Measurements from ENCODE around the gene CAPN13. TPM values are rescaled to one million over a fixed set of nuclear protein-coding genes. Genes with fewer than 3 reads are reported as not detected.

CAPN13 gene
- polyA plus RNA-seq, 1 of the 3 experiments (the other 2 are of a cell fraction) = not detected

DNA sequence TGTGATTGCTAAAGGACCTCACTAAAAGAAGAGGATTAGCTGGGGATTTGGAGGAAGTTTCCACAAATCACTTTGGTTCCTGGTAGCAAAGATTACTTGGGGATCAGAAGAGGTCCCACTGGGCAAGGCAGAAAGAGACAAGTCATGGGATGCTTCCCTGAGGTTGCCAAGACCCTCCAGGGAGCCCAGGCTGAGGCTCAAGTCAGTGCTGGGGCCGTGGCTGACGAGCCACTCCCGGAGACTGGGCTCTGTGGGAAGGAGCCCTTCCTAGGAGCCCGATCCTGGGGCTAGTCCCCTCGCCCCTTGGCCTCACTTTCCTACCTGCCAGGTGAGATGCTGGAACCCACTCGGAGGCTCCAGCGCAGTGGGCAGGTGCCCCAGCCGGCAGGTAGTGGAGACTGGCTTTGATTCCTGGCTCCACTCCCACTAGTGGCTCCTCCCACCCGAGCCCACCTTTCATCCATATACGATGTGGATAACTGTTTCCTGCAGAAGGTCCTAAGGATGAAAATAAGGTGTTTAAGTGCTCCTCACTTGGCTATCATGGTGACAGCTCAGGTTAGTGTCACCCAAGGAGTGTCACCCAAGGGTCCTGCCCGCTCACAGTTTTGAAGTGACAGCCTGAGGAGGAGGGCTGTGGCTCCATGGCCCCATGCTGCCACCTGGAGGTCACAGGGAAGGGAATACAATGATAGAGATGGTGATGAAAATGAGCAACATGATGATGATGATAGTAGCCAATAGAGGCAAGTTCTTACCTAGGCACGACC lies 100.5 kb downstream of the CAPN13 start (continued):
- TF ChIP-seq EP300 (IDR thresholded peaks at IDR 0.05; ENCODE audit: borderline replicate concordance in 1 of 2, low read depth in 1 of 2, low read length in 1 of 2) (no peak), NRF1 (IDR thresholded peaks at IDR 0.05; ENCODE audit: low read depth, low read length) (0 out of 2 replicates have a peak, but pooled peaks have one; percentile 21), RFX5 (IDR thresholded peaks at IDR 0.05; ENCODE audit: low read length) (no peak)
- TF ChIP-seq, protein P1, sequence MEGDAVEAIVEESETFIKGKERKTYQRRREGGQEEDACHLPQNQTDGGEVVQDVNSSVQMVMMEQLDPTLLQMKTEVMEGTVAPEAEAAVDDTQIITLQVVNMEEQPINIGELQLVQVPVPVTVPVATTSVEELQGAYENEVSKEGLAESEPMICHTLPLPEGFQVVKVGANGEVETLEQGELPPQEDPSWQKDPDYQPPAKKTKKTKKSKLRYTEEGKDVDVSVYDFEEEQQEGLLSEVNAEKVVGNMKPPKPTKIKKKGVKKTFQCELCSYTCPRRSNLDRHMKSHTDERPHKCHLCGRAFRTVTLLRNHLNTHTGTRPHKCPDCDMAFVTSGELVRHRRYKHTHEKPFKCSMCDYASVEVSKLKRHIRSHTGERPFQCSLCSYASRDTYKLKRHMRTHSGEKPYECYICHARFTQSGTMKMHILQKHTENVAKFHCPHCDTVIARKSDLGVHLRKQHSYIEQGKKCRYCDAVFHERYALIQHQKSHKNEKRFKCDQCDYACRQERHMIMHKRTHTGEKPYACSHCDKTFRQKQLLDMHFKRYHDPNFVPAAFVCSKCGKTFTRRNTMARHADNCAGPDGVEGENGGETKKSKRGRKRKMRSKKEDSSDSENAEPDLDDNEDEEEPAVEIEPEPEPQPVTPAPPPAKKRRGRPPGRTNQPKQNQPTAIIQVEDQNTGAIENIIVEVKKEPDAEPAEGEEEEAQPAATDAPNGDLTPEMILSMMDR (IDR thresholded peaks at IDR 0.05) = peak; percentile 95

DNA sequence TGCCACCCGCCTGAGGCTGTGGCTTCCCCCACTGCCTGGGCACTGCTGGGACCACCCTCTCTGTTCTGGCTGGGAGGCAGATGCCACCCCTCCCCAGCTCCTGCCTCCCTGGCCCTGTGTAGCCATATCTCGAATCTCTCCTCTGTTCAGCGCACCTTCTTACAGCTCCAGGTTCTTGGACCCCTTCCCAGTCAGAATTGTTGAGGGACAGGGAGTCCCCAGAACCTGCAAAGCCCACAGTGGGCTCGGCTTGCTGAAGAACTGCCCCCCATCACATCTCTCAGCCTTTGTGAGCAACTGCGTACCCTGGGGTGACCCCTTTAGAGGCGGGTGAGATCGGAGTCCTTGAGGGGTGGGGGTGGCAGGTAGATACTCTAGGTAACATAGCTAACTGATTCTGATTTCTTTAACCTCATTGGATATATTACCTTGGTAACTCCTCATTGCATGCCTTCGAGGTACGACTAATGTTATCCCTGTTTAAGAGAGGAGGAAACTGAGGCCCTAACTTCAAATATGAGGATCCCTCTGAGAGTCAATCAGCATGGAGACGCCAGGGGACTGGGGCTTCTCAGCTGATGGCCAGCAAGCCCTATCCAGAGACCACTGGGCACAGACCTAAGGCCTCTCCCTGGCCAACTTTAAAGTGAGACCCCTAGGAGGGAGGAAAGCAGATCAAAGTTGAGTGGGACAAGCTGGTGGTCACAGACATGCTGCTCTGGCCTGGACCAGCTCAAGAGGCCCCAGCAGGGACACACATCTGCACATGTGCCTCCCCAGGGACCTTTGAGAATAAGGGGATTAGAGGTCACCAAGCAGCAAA lies 101.3 kb downstream of the CAPN13 start:
- no peaks in the 10 kb centered on the region for H4K20me1 ChIP-seq (ENCODE audit: insufficient read depth)
- H3F3A ChIP-seq (replicated peaks; ENCODE audit: insufficient read depth) = no peaks in the 10 kb centered on the region
- H3K79me2 ChIP-seq (ENCODE audit: insufficient read depth) = no peaks in the 10 kb centered on the region
- H3K27ac ChIP-seq (ENCODE audit: low read depth in 2 of 2, low read length in 1 of 2) = no peak overlapping the region
- POLR2A ChIA-PET = no interaction called here
- no peaks in the 10 kb centered on the region for H3K9me2 ChIP-seq
- 74% methylated on average over 10 of the region's 10 CpGs for WGBS (ENCODE audit: low lambda C conversion rate)
- H3K9ac ChIP-seq = no peak overlapping the region
- CTCF ChIA-PET = interaction anchor here (0.6 to 16.8 kb wide), 49 partner anchors 8 to 660 kb away, joined by 3 to 573 read pairs (median 4); partner anchors contain the start of genes LBH and LCLAT1
- peaks cover 13% of the 10 kb centered on the region for H3K9me3 ChIP-seq
- no peak for DNase-seq
- peaks cover 0 to 4% of the 10 kb centered on the region in 2 experiments; a peak in 1 of 4 replicates for H3K4me1 ChIP-seq (ENCODE audit: control insufficient read depth in 1 of 2, insufficient read depth in 2 of 2, low read depth in 1 of 2, low read length in 1 of 2)
- H3K27me3 ChIP-seq (ENCODE audit: insufficient read depth) = no peaks in the 10 kb centered on the region
- H2AFZ ChIP-seq (ENCODE audit: low read depth) = no peak overlapping the region
- TF ChIP-seq RFX5 (IDR thresholded peaks at IDR 0.05; ENCODE audit: low read length) (no peak), FOXM1 (IDR thresholded peaks at IDR 0.05; ENCODE audit: low read depth) (no peak), ELF1 (IDR thresholded peaks at IDR 0.05) (no peak), TAF1 (IDR thresholded peaks at IDR 0.05; ENCODE audit: borderline replicate concordance, low read depth, low read length) (no peak), SMC3 (IDR thresholded peaks at IDR 0.05; ENCODE audit: low read depth, low read length) (no peak), SIN3A (IDR thresholded peaks at IDR 0.05; ENCODE audit: borderline replicate concordance, low read depth, low read length) (no peak)
- TF ChIP-seq, protein P2, sequence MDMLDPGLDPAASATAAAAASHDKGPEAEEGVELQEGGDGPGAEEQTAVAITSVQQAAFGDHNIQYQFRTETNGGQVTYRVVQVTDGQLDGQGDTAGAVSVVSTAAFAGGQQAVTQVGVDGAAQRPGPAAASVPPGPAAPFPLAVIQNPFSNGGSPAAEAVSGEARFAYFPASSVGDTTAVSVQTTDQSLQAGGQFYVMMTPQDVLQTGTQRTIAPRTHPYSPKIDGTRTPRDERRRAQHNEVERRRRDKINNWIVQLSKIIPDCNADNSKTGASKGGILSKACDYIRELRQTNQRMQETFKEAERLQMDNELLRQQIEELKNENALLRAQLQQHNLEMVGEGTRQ (IDR thresholded peaks at IDR 0.05; ENCODE audit: borderline replicate concordance, low read depth, low read length) = no peak
- TF ChIP-seq, protein P3, sequence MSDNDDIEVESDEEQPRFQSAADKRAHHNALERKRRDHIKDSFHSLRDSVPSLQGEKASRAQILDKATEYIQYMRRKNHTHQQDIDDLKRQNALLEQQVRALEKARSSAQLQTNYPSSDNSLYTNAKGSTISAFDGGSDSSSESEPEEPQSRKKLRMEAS (IDR thresholded peaks at IDR 0.05; ENCODE audit: low read depth) = no peak
- TF ChIP-seq, protein P4, sequence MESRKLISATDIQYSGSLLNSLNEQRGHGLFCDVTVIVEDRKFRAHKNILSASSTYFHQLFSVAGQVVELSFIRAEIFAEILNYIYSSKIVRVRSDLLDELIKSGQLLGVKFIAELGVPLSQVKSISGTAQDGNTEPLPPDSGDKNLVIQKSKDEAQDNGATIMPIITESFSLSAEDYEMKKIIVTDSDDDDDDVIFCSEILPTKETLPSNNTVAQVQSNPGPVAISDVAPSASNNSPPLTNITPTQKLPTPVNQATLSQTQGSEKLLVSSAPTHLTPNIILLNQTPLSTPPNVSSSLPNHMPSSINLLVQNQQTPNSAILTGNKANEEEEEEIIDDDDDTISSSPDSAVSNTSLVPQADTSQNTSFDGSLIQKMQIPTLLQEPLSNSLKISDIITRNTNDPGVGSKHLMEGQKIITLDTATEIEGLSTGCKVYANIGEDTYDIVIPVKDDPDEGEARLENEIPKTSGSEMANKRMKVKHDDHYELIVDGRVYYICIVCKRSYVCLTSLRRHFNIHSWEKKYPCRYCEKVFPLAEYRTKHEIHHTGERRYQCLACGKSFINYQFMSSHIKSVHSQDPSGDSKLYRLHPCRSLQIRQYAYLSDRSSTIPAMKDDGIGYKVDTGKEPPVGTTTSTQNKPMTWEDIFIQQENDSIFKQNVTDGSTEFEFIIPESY (IDR thresholded peaks at IDR 0.05; ENCODE audit: borderline replicate concordance, low read depth) = no peak
- no peak overlapping the region for H3K4me3 ChIP-seq (ENCODE audit: low read depth in 2 of 2, low read length in 1 of 2)
- H3K36me3 ChIP-seq (replicated peaks in 1 of 2; ENCODE audit: control insufficient read depth in 1 of 2, insufficient read depth in 2 of 2, low read length in 1 of 2) = no peaks in the 10 kb centered on the region
- no peak overlapping the region for H3K4me2 ChIP-seq

All from SK-N-SH (cell line).